Ishikawa (cell line): ENCODE results near the gene TAF3.

Experiments used
- CEBPB ChIP-seq: IDR thresholded peaks from 2 replicates; pipeline ENCODE4 v1.6.1; 2012
- CREB1 ChIP-seq: IDR thresholded peaks from 2 replicates; pipeline ENCODE4 v1.6.1; 2012; ENCODE audit warnings: low read depth
- EGR1 ChIP-seq: IDR thresholded peaks from 2 replicates; pipeline ENCODE4 v1.6.1; 2012
- EP300 ChIP-seq: IDR thresholded peaks from 2 replicates; pipeline ENCODE4 v1.6.1; 2012; ENCODE audit warnings: borderline replicate concordance
- FOXM1 ChIP-seq: IDR thresholded peaks from 2 replicates; pipeline ENCODE4 v1.6.1; 2012; ENCODE audit warnings: low read depth, borderline replicate concordance
- MAX ChIP-seq: IDR thresholded peaks from 2 replicates; pipeline ENCODE4 v1.6.1; 2012
- NFIC ChIP-seq: IDR thresholded peaks from 2 replicates; pipeline ENCODE4 v1.6.1; 2012
- RAD21 ChIP-seq: IDR thresholded peaks from 2 replicates; pipeline ENCODE4 v1.6.1; 2012; ENCODE audit warnings: low read depth
- REST ChIP-seq: IDR thresholded peaks from 2 replicates; pipeline ENCODE4 v1.6.1; 2012; ENCODE audit warnings: low read depth, mild to moderate bottlenecking
- TAF1 ChIP-seq: IDR thresholded peaks from 2 replicates; pipeline ENCODE4 v1.6.1; 2012; ENCODE audit warnings: low read depth, mild to moderate bottlenecking
- TCF12 ChIP-seq: IDR thresholded peaks from 2 replicates; pipeline ENCODE4 v1.6.1; 2012; ENCODE audit warnings: low read depth
- TEAD4 ChIP-seq: IDR thresholded peaks from 2 replicates; pipeline ENCODE4 v1.6.1; 2012
- USF1 ChIP-seq: IDR thresholded peaks from 2 replicates; pipeline ENCODE4 v1.6.1; 2012
- YY1 ChIP-seq: IDR thresholded peaks from 2 replicates; pipeline ENCODE4 v1.6.1; 2012; ENCODE audit warnings: low read depth
- ZBTB7A ChIP-seq: IDR thresholded peaks from 2 replicates; pipeline ENCODE4 v1.6.1; 2012; ENCODE audit warnings: low read depth

The TAF3 gene

GRCh38 chr10:7969623-7970022 lies 151.3 kb downstream of the TAF3 start:
- TF ChIP-seq CEBPB (no peak), TEAD4 (no peak), USF1 (no peak), NFIC (no peak), CREB1 (no peak), TAF1 (no peak), EP300 (no peak), REST (no peak)

- TF ChIP-seq ZBTB7A (no peak), EGR1 (no peak), TAF1 (no peak)
Observed at GRCh38 chr10:7971949-7972348, 153.6 kb downstream of the TAF3 start.

- TF ChIP-seq RAD21 (no peak), MAX (no peak), CREB1 (no peak), TCF12 (no peak), EGR1 (no peak), FOXM1 (no peak), NFIC (no peak), EP300 (no peak), YY1 (no peak), CEBPB (no peak), REST (no peak), TEAD4 (no peak), ZBTB7A (no peak), TAF1 (no peak), USF1 (no peak)
Observed at GRCh38 chr10:7972367-7972766, 154.1 kb downstream of the TAF3 start.

GRCh38 chr10:7980196-7980595 lies 161.9 kb downstream of the TAF3 start:
- TF ChIP-seq TAF1 = no peak
- no peak for TF ChIP-seq TEAD4

- TF ChIP-seq RAD21 (no peak), TAF1 (no peak), YY1 (no peak), EGR1 (no peak), CEBPB (no peak), CREB1 (no peak), TCF12 (no peak), ZBTB7A (no peak), EP300 (no peak)
Observed at GRCh38 chr10:7982727-7983126, 164.4 kb downstream of the TAF3 start.

- TF ChIP-seq CEBPB = no peak
- TF ChIP-seq ZBTB7A = no peak
- TF ChIP-seq TCF12 = no peak
- TF ChIP-seq TAF1 = no peak
- TF ChIP-seq USF1 = no peak
- TF ChIP-seq TEAD4 = no peak
- TF ChIP-seq NFIC = no peak
- no peak for TF ChIP-seq RAD21
- no peak for TF ChIP-seq FOXM1
- no peak for TF ChIP-seq EP300
- TF ChIP-seq YY1 = no peak
- no peak for TF ChIP-seq CREB1
- TF ChIP-seq REST = no peak
- no peak for TF ChIP-seq EGR1
Observed at GRCh38 chr10:7984325-7984724, 166.0 kb downstream of the TAF3 start.
